CD4-positive, alpha-beta T cell treated with Interleukin-6 at 100 ng/mL for 8 hours (primary cell): ENCODE data around the gene BPGM.
A peak's percentile ranks its signal among the peaks of the same experiment; 100 is the strongest.
"Not testable (repeated sequence)": the region's sequence is repeated elsewhere in the genome, so short reads cannot be mapped to it uniquely, and the experiment has no call there.

Experiments
- DNase-seq: peaks from one replicate; pipeline ENCODE4 v3.0.0-alpha.2; 2020; ENCODE audit warnings: mixed read lengths, low spot score

Gene BPGM

DNA sequence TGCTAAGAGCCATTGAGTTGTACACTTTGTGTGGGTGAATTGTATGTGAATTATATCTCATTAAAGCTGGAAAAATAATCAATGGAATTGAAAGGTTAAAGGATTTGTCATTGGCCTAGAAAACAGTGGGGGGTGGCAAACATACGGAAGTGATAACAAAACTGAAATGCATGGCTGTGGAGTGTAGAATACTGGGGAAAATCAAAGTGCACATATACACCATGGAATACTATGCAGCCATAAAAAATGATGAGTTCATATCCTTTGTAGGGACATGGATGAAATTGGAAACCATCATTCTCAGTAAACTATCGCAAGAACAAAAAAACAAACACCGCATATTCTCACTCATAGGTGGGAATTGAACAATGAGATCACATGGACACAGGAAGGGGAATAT is 18.4 kb downstream of the BPGM start:
- DNase-seq = not testable (repeated sequence)

DNA sequence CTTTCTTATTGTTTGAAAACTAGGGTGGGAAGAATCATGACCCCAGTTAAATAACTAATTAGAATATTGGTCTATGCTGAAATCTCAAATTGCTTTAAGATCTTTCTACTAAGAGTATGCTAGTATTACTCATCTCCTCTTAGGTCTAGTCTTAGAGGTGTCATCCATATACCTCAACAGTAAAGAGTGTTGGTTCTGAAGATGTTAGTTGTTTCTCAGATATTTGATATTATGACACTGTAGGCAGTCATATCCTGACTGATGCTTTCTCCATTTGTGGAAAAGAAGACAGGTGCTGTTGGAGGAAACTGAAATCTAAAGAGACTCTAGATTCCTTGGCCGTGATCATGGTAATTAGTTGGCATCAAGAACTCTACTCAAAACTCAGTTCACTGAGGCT is 21.2 kb downstream of the BPGM start:
- no peak for DNase-seq

DNA sequence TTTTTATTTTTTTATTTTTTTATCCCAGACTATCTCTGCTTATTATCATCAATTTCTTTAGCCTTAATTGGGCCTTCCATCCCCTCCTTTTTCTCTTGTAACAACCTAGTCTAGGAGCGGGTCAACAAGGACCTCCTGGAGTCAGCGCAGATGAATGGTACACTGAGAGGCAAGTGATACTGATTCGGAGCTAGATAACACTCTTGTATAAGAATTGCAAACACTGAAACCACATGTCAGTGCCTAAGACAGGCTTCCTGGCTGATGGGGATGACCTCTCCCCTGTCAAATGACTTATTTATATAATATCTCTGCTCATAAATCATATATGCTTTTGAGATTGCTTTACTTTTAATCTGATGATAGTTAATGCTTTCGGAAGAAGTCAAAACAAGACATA is 22.7 kb downstream of the BPGM start:
- peak; percentile 10 for DNase-seq

DNA sequence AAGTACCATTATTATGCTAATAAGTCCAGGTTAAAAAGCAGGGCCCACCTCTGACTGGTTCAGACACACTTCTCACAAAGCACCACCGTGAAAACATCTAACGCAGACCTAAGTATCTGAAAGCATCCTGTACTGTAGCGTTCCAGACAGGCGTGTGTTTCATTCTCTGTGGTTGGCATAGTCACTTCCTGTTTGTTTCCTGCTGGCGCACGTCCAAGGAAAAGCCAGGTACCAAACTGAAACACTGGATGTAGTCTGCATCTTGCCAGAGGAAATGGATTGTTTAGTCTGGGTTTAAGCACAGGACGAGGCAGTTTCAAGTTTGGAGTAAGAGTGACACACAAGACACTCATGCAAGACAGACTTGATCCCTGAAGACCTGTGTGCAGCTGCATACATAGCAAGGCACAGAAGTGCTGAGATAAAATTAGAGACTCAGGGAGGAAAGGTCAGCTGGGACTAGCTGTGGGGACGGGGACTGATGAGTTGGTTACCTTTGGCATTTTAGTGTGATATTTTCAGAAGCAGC is 23.3 kb downstream of the BPGM start:
- DNase-seq = peak; percentile 89

DNA sequence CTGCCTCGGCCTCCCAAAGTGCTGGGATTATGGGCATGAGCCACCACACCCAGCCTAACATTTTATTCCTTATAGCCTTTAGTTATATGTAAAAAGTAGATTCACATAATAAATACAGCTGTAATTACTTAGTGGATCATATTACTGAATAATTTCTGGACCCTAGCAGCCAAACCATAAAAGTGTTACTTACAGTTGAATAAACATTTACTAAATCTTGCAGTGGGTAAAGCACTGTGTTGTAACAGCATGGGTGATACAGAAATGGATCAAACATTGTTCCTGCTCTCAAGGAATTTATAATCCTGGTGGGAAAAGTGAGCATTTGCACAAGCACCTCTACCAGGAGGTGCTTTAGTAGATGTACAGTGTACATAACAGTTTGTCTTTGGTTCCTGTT is 25.0 kb downstream of the BPGM start:
- no peak for DNase-seq

DNA sequence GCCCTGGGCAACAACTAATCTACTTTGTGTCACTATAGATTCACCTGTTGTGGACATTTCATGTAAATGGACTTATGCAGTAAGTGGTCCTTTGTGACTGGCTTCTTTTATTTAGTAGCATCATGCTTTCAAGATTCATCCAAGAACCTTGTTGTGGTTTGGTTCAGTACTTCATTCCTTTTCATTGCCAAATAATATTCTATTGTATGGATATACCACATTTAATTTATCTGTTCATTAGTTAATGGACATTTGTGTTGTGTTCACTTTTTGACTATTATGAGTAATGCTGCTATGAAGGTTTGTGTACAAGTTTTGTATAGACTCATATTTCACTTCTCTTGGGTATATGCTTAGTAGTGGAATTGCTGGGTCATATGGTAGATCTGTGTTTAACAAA is 27.8 kb downstream of the BPGM start:
- DNase-seq = no peak

DNA sequence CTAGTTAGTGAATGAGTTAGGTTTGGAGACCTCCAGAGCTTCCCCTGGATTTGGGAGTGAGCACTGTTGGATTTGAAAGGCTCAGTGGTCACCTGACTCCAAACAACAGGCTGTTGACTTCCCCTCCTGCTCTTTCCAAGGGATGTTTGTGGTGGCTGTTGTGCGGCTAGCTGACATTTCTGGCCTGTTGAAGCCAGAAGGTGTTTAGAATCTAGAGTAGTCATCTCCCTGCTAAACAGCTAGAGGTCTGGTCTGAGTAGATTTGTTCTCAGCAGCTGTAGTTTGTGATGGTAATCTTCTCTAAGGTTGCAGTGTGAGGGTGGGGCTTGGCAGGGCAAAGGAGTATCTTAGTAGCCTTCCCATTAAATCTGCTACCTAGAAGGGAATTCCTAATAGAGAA is 30.1 kb downstream of the BPGM start:
- no peak for DNase-seq

DNA sequence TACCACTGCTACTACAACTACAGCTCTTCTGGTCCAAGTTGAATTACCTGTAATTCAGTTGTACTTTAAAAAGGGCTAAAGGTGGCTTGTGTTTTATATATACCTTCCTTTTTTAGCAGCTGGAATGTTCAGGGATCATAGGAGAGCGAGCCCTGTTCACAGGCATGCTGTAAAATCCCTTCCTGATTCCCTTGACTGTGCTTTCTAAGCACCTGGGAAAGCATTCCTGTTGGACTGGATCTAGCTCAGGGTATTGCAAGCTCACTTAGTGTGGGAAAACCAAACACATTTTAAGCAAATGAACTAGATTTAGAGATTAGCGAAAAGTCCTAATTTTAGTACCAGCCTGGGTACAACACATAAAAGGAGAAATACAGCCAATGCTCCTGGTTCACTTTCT is 31.5 kb downstream of the BPGM start:
- no peak for DNase-seq

DNA sequence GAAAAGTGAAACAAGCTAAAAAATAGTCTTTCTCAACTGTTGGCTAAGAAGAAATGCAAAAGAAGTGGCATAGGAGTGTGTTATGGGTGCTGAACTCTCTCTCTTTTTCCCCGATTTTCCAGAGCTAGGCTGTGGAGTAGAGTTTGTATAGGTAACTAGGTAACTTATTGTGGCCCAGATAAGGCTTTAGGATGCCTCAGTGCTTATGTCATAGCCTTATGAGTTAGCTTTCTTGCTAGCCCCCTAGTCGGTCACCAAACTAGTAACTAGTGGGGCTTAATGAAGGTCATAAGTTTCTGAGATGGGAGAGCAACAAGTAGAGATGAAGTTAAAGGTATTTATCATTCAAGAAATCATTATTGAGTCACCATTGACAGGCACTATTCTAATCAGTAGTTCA is 32.4 kb downstream of the BPGM start:
- DNase-seq = no peak

DNA sequence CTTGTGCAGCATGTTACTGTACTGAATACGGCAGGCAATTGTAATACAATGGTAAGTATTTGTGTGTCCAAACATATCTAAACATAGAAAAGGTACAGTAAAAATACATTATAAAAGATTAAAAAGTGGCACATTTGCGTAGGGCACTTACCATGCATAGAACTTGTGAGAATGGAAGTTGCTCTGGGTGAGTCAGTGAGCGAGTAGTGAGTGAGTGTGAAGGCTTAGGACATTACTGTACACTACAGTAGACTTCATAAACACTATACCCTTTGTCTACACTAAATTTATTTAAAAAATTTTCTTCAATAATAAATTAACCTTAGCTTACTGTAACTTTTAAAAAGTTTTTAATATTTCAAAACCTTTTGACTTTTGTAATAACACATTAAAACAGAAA is 37.5 kb downstream of the BPGM start:
- DNase-seq = no peak

DNA sequence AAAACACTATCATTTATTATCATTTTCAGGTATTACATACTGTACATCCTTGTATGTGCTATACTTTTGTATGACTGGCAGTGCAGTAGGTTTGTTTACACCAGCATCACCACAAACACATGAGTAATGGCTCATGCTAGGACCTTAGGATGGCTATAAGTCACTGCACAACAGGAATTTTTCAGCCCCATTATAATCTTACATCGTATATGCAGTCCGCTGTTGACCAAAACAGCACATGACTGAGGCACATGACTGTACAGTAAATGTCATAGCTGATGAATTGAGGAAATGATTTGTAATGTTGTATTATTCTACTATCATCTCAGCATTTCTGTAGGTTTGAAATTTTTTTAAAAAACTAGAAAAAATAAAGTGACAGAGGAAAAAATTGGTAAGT is 38.6 kb downstream of the BPGM start:
- DNase-seq = no peak

DNA sequence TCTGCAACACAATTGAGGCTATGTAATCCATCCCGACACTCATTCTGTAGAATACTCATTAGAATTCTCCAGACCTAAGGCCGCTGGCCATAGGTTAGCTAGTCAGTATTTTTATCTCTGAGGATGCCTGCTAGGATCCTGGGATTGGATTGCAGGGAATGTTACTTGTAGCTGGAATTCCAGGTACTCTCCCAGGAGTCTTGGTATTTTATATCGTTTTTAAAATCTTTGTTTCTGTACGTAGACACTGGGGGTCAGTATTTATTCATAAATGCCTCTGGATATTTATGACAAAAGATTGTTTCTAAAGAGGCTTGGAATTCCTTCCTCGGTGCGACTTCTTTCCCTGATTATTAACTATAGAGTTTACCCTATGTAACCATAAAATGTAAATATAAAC is 40.1 kb downstream of the BPGM start:
- no peak for DNase-seq

DNA sequence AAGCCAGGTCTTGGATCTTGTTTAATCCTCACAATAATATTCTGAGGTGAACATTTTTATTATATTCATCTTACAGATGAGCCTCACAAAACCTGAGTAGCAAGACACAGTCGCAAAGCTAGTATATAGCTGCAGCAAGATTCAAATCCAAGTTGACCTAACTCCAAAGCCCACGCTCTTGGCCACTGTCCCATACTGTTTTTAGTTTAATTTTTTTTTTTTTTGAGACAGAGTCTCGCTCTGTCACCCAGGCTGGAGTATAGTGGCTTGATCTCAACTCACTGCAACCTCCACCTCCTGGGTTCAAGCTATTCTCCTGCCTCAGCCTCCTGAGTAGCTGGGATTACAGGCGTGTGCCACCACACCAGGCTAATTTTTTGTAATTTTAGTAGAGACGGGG is 42.9 kb downstream of the BPGM start:
- DNase-seq = not testable (repeated sequence)

DNA sequence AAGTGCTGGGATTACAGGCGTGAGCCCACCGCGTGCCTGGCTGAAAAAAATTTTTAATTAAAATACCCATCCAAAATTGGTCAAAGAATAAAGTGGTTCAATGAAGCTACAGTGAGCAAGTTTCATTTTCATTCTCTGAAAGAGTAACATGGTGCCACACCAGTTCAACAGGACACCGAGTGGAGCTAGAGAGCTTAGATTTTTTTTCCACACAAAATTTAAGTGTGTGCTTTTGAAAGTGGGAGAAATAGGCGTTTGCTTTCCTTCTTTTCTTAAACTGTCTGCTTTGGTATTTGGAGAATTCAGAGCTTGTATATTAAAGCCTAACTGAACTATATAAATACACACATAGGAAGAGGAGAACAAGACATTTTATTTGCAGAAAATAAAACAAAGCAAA is 43.4 kb downstream of the BPGM start:
- no peak for DNase-seq

DNA sequence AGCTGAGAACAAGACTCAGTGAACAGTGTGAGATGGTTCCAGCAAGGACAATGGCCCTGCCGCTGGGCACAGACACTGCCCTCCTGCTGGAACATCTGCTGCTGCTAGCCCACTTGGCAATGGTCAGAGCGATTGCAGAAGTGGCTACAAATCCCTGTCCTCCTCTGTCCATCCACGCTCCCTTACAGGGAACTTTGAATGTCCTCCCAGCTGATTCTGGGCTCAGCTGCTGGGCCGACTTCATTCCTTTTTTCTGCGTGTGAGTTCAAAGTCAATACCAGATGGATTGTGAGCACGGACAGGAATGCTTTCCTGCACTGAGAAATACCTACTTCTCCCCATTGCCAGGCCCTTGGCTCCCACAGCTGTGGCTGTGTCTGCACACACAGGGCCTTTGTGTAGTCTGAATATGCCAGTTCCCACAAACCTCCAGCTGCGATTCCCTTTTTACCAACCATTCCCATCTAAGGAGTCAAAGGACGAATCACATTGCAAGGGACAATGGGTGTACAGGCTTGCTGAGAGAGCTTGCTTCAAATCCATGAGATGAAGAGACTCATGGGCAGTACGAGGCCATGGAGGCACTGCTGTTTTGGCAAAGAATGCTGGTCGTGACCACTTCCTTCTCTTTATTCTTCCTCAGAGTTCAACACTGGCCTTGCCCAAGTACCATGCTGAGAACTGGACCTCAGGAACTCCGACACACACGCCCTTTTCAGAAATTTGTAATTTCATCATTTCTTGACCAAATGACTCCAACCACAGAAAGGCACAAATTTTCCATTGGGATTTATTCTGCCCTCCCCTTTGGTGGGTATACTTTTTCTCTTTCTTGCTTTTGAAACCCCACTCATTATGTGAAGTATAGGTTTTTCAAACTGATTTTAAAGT is 44.2 kb downstream of the BPGM start:
- no peak for DNase-seq

DNA sequence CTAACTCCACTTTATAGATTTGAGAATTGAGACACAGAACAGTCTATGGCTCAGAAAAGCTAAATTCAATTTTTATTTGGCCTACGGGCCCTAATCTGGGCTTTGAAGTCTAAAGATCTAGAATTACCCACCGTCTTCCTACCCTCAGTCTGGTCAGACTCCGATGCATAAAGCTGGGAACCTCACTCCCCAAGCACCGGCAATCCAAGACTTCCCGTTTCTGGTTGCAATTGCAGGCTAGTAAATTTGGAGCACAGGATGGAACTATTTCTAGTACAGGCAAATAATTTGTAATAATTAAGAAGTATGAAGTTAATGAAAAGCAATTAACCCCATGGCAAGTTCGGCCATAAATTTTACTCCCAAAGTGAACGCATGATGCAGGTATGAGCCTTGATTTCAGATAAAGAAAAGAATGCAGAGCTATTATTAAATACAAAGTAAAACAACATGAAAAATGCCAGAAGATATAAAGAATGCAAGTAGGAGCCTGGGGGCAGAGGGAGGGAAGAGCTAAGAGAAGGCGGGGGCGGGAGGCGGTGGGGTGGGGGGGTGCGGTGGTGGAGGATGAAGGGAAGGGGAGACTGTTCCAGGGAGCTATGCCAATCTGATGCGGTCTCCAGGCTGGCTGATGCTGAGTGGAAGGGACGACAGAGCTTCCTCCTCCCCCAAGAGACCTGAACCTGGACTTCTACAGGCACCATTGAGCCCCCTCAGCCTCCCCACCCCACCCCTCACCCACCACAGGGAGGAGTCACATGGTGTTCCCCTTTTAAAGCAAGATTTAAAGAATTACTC is 45.1 kb downstream of the BPGM start:
- DNase-seq = no peak

DNA sequence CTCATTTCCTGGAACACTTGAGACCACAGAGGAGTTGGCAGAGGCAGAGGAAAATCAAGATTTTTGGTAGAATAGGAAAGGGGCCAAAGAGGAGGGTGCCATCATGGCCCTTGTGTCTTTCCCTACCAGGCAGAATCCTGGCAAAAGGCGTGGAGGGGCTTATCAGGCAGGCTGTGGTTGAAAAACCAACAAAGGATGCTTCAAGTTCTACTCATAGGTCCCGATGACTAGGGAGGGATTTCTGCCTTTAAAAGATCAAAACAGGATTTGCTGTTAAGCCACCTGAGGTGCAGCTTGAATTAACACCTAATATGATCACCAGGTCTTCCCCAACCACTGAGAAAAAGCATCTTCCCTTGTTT is 45.7 kb downstream of the BPGM start:
- no peak for DNase-seq

DNA sequence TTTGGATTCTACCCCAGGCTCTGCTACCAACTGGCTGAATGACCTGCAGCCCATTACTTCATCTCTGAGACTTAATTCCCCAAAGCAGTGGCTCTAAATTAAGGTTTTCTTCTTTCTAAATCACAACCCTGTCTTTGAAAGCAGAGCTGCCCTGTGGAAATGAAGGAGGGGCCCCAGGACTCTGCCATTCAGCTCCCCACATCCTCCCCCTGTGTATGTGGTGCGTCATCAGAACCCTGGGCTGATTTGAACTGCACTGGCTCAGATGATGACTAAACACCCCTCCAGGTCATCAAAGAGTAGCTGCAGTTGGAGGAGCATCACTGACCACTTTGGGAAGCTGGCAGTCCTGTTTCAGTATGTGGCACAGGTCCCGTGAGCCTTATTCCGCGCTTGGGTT is 46.6 kb downstream of the BPGM start:
- no peak for DNase-seq

DNA sequence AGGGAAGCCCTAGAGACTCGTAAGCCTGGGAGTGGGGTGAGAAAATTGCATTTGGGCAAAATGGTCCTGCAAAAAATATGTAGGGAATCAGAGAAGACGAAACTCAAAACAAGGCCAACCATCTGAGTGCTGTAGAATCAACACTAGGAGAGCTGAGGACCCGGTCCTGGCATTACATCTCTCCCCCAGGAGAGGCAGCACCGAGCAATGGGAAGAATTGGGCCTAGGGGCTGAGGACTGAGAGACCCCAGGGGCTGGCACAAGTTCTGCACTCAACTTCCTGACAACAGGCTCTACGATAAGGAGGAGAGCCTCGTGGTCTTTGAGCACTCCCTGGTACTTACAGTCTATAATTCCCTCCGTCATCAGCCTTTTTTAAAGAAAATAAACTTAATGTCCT is 47.6 kb downstream of the BPGM start:
- DNase-seq = no peak

DNA sequence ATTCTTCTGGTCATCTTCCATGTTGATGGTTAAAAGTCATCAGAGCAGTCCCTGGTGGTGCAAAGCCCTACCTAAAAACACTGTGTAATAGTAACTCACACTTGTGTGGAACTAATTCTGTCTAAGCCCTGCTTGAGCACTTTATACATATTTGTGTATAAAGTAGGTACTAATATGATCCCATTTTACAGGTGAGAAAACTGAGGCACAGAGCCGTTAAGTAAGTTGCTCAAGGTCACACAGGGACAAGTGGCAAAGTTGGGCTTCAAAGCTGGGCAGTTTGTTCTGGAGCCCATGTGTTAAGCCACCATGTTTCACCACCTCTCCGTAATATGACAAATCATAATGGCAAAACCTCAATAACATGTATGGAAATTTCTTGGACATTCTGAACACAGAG is 48.1 kb downstream of the BPGM start:
- no peak for DNase-seq

DNA sequence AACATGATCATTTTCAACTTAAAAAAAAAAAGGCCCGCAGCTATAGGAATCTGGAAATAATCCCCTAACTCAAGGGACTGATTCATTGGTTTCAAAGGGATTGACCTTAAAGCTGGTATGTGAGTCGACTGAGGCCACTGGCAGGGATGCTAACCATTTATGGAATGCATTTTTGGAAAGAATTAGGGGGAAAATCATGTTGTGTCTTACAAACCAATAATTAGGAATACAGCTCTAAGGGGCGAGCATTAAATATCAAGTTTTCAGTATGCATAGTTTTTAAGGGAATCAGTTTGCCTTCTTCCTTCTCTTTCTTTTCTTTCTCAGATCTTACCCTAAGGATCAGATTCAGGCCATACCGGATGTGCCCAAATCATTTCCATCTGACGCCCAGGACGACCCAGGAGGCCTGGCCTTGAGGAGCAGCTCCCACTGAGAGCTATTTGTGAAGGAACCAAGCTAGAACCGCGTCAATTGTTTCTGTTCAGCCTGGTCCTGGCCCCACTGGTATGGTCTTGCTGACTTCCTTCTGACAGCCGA is 48.7 kb downstream of the BPGM start:
- no peak for DNase-seq

DNA sequence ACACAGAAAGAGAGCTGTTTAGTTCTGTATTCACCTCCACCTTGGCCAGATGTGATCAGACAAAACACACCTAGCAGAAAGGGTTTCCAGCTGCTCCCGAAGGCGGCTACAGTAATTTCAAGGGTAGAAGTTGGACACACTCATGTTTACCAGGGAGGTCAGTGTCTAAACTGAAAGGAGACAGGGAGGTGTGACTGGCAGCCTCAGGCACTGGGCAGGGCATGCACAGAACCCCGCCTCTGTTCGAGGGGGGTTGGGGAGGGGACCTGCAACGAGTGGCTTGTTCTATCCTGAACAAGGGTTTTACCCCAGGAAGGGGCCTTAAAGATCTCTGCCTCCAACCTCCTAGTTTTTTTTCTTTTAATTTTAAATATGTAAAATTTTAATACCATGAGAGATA is 49.6 kb downstream of the BPGM start:
- no peak for DNase-seq
